GM21825 (cell line): ENCODE measurements around the gene RUNDC1.
"Not testable (repeated sequence)": the region's sequence is repeated elsewhere in the genome, so short reads cannot be mapped to it uniquely, and the experiment has no call there.

ENCODE experiments used
- ATAC-seq: cut with Tn5 transposase; IDR thresholded peaks from one replicate; pipeline ENCODE4 v1.9.1; 2021; ENCODE audit warnings: mild to moderate bottlenecking, moderate library complexity; ENCODE audit not compliant: unreplicated experiment

The RUNDC1 gene

GRCh38 chr17:42980274-42980765 lies at the start of gene RUNDC1:
Gene RUNDC1 (plus strand): TSS chr17:42980565. CDS start chr17:42980577, 12 bp downstream.
- ATAC-seq: peak; percentile 71

GRCh38 chr17:42937712-42938596 lies 42.4 kb upstream of the RUNDC1 start:
- ATAC-seq: no peak

GRCh38 chr17:42944211-42944610 lies 36.2 kb upstream of the RUNDC1 start:
- ATAC-seq: no peak

- no peak for ATAC-seq
Observed at GRCh38 chr17:42946812-42947211, 33.6 kb upstream of the RUNDC1 start.

- no peak for ATAC-seq
Observed at GRCh38 chr17:42950044-42950783, 30.2 kb upstream of the RUNDC1 start.

- ATAC-seq: no peak
Observed at GRCh38 chr17:42953669-42954068, 26.7 kb upstream of the RUNDC1 start.

GRCh38 chr17:42964161-42964932 lies 16.0 kb upstream of the RUNDC1 start, which contains the start of gene AARSD1:
Gene AARSD1 (minus strand): TSS chr17:42964454. CDS start chr17:42964440, 14 bp downstream.
- peak; percentile 77 for ATAC-seq

- ATAC-seq: no peak
Observed at GRCh38 chr17:42967925-42968324, 12.4 kb upstream of the RUNDC1 start.

- ATAC-seq: no peak
Observed at GRCh38 chr17:42969001-42969581, 11.3 kb upstream of the RUNDC1 start.

GRCh38 chr17:42971589-42971988 lies 8.8 kb upstream of the RUNDC1 start:
- ATAC-seq: no peak

- ATAC-seq: not testable (repeated sequence)
Observed at GRCh38 chr17:42973323-42973722, 7.0 kb upstream of the RUNDC1 start.

- ATAC-seq: no peak
Observed at GRCh38 chr17:42975265-42975664, 5.1 kb upstream of the RUNDC1 start.

GRCh38 chr17:42975701-42976100 lies 4.7 kb upstream of the RUNDC1 start:
- ATAC-seq: not testable (repeated sequence)

- peak; percentile 41 for ATAC-seq
Observed at GRCh38 chr17:42979511-42980273, 673 bp upstream of the RUNDC1 start, which contains the start of gene PTGES3L. Gene PTGES3L (minus strand): TSS chr17:42980080. CDS start chr17:42980053, 27 bp downstream.

GRCh38 chr17:42980766-42981397 lies 517 bp downstream of the RUNDC1 start:
- ATAC-seq: peak; percentile 30

GRCh38 chr17:42982266-42982665 lies 1.9 kb downstream of the RUNDC1 start:
- ATAC-seq: no peak

GRCh38 chr17:42985225-42985624 lies 4.9 kb downstream of the RUNDC1 start:
- no peak for ATAC-seq

- ATAC-seq: no peak
Observed at GRCh38 chr17:42989141-42989540, 8.8 kb downstream of the RUNDC1 start.
